ENCODE measurements around the gene CA9.

CA9 gene

DNA sequence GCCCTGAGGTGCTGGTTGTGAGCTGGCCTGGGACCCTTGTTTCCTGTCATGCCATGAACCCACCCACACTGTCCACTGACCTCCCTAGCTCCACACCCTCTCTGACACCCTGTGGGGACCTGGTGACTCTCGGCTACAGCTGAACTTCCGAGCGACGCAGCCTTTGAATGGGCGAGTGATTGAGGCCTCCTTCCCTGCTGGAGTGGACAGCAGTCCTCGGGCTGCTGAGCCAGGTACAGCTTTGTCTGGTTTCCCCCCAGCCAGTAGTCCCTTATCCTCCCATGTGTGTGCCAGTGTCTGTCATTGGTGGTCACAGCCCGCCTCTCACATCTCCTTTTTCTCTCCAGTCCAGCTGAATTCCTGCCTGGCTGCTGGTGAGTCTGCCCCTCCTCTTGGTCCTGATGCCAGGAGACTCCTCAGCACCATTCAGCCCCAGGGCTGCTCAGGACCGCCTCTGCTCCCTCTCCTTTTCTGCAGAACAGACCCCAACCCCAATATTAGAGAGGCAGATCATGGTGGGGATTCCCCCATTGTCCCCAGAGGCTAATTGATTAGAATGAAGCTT, 6.1 kb downstream of the CA9 start:
- no peak for DNase-seq

DNA sequence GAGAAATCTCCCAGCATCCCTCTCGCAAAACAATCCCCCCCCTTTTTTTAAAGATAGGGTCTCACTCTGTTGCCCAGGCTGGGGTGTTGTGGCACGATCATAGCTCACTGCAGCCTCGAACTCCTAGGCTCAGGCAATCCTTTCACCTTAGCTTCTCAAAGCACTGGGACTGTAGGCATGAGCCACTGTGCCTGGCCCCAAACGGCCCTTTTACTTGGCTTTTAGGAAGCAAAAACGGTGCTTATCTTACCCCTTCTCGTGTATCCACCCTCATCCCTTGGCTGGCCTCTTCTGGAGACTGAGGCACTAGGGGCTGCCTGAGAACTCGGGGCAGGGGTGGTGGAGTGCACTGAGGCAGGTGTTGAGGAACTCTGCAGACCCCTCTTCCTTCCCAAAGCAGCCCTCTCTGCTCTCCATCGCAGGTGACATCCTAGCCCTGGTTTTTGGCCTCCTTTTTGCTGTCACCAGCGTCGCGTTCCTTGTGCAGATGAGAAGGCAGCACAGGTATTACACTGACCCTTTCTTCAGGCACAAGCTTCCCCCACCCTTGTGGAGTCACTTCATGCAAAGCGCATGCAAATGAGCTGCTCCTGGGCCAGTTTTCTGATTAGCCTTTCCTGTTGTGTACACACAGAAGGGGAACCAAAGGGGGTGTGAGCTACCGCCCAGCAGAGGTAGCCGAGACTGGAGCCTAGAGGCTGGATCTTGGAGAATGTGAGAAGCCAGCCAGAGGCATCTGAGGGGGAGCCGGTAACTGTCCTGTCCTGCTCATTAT, 6.8 kb downstream of the CA9 start:
- no peak for DNase-seq

DNA sequence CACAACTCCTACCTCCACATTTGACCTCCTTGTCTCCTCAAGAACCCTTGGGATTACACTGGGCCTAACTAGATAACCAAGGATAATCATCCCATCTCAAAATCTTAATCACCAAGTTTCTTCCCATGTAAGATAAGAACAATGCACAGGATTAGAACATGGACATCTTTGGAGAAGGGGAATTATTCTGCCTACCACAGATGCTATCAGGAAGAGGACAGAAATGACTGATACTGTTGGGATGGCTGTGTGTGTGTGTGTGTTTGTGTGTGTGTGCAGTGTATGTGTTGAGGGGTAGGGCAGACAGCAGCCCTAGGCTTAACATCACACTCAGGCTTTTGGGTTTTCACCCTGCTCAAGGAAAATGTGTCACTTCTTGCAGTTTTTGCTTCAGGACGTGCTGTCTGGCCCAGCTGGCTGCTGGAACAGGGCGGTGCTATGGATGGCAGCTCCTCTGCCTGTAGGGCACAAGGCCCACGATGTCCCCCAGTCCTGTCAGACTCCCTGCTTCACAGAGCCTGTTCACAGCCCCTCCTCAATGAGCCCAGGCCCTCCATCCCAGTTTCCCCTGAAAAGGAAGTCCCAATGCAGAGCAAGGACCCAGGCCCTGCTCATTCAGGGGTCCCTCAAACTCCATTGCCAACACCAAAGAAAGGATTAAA, 7.7 kb downstream of the CA9 start:
- no peak for DNase-seq

DNA sequence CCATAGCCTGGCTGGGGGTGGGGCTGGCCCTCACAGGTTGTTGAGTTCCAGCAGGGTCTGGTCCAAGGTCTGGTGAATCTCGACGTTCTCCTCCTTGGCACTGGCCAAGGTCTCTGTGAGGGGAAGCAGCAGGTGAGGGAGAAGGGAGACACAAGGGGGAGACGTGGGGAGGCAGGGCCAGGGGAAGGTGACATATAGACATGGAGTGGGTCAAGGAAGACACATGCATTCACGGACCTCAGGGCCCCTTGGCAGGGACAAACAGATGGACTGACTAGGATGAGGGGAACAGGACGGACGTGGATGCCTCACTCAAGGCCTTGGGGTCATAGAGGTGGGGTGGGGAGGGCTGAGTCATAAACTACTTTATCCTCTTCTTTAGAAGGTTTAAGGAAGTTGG, 8.3 kb downstream of the CA9 start:
- DNase-seq: peak; percentile 52

DNA sequence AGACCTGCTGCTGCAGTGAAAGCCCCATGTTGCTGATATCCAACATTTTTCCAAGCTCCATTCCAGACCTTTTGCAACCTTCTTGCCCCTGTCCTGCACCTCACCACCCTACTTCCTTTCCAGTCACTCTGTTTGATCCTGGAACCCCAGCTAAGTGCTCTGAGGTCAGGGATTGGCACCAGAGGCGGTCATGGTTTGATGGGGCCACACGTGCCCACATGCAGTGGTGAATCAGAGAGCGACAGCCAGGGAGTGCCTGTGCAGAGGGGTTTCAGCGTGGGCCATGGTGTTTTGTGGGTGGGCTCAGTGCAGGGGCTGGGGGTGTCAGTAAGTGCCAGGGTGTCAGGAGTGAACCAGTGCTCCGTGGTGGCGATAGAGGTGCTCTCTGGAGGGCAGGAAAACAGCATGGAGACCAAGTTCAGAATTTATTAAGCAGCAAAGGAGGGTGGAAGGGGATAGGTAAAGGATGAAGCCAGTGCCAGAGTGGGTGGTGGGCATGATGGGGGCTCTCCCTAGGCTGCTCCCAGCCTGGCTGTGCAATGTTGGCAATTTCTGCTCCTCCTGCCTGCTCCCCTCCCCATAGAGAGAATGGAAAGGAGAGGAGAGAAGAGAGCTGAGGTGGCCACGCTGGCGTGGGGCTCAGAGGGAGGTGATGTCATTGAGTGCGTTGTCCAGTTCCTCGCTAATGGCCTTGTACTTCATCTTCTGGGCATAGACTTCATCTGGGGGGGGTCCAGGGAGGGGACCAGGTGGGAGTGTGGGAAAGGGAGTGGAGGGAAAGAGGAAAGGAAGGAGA, 9.0 kb downstream of the CA9 start:
- no peak for DNase-seq

DNA sequence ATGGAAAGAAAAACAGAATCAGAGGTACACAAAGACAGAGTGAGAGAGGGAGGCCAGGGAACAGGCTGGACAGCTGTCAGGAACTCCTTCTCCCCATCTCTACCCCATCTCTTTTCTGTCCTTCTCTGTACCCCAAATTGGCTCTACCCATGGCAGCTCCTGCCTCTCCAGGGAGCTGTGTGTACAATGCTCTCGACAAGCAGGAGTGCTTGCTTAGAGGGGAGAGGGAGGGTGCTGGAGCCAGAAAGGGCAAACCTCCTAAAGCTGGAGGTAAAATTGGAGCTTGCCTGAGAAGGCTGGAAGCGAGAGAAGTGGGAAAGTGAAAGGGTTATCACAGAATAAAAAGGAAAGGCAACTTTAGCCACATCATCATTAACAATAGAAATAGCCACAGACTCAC, 9.6 kb downstream of the CA9 start:
- no peak for DNase-seq

DNA sequence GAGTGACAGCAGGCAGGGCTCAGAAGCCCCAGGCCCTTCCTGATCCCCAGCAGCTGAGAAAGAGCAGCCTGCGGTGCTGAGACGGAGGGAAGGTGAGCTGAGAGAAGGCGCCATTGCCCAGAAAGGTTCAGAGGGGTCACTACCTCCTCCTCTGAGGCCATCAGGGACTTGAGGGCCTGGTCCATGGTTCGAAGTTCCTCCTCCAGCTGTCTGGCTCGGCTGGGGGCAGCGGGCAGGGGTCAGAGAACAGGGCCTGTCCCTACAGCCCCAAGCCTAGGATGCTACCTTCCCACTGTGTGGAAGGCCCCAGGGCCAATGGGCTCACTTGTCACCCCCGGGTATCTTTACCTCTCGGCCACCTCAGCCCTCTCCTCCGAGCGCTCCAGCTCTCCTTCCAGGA, 11.2 kb downstream of the CA9 start:
- no peak for DNase-seq

DNA sequence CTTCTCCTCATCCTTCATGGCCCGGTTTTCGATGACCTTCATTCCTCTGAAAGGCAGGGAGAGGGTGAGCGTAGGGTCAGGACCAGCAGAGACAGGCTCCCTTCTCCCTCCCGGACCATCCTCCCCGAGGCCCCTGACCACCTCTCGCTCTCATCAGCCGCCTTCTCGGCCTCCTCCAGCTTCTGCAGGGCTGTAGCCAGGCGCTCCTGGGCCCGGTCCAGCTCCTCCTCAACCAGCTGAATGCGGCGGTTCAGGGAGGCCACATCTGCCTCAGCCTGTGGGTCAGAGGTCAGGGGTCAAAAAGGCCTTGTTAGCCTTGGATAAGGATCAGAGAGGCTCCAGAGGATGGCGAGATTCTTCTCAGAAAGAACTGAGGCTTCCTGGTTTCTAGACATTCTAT, 11.8 kb downstream of the CA9 start:
- DNase-seq: no peak

DNA sequence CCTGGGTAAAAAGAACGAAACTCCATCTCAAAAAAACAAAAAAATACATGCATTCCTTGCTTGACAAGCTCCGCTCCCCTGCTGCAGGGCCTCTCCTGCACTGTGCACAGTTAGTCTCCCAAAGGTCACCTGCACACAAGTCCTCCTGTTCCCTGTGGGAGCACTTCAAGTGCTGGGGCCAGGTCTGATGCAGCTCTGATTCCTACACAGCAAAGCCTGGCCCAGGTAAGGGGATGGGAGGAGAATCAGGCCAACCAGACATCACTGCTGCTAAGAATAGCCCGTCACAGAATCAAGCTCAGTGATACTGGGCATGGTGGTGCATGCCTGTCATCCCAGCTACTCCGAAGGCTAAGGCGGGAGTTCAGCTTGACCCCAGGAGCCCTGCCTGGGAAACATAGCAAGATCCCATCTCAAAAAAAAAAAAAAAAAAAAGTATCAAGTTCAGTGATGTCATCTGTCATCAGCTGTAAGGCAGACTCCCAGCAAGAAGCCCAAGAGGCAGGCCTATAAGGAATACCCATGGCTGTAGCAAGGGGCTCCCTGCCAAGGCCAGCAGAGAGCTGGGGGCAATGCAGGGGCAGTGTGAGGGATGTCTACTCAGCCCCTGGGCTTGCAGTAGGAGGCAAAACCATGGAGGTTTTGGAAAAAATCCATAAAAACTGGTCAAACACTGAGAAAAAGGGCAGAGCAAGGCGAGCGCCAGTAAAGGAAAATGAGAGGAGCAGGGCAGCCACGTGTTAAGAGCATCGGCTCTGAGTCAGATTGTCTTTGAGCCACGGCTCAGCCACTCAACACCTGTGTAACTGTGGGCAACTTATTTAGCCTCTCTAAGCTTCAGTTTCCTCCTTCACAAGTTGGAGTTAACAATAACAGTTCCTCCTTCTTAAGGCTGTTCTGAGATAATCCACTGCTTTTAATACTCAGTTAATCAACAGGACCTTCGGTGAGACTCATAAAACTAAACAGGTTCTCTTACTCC, 12.8 kb downstream of the CA9 start:
- DNase-seq: no peak

DNA sequence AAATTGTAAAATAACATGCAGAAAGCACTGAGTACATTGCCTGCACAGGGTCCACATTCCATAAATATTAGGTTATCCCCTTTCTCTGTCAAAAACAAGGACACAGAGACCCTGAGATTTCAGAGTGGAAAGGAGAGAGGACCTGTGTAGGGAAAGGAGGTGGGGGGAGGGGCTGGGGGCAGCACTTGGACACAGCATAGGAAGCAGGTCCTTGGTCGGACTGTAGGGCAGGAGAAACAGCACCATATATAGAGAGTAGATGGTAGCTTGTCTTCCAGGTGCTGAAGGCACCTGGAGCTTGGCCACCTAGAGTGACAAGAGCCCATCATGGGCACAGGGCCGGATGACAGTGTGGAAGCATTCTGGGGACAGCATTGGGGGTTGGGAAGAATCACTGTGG, 13.6 kb downstream of the CA9 start:
- no peak for DNase-seq

DNA sequence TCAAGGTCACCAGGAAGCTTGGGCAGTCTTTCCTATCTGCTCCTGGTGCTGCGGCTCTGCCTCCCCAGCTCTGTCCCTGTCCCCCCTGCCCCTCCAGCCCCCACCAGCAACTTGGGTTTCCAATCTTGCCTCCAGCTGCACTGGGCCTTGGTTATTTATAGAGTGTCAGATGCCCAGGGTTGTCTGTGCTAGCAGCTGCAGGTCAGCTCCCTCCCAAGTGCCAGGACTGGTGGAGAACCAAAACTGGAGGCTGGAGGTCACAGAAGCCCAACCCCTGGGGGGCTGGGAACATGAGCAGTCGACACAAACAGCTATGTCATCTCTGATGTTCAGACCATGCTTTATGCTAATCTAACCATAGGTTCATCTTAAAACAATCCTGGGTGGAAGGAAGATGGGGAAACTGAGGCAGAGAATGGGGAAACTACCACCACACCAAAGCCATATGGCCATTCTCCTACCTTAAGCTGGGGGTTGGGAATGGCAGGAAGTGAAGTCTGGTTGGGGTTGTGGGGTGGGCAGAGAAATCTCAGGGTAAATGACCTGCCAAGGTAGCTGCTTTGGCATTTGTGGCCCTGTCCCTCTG, 14.3 kb downstream of the CA9 start:
- DNase-seq: no peak

DNA sequence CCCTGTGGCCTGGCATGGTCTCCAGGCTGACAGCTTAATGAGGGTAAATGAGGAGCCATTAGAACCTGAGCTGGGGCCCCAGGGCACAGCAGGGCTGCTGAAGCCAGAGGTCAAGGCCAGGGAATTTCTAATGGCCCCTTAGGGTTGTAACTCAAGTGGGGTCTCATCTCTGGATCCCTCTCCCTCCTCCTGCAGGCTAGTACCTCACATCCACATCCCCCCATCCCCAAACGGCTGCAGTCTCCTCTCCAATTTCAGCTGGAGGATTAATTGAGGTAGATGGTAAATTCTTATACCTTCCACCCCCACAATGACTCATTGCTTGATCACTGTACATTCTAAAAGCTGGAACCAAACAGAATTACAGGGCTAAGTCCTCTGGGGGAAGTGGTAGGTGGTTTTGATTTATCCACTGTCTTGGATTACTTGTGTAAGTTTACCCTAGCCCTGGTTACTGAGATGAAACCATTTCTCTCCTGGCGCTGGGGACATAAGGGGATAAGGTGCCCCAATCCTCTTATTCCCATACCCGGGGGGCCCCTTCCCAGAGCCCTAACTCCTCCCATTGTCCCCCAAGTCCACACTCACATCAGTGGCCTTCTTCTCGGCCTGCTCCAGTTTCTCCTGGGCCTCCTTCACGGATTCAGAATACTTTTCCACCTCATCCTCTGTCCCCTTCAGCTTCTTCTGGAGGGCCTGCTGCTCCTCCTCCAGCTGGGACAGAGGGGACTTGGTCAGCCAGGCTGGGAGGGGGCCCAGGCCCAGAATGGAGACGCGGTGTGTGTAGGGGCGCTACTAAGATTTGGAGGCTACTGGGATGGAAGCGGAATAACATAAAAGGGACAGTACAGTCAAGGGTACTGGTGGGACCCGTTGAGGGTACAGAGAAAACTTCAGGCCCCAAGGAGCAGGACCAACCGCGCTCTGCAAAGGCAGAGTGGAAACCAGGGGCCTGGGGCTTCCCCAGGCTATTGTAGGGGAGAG, 15.1 kb downstream of the CA9 start:
- DNase-seq: peak; percentile 82

DNA sequence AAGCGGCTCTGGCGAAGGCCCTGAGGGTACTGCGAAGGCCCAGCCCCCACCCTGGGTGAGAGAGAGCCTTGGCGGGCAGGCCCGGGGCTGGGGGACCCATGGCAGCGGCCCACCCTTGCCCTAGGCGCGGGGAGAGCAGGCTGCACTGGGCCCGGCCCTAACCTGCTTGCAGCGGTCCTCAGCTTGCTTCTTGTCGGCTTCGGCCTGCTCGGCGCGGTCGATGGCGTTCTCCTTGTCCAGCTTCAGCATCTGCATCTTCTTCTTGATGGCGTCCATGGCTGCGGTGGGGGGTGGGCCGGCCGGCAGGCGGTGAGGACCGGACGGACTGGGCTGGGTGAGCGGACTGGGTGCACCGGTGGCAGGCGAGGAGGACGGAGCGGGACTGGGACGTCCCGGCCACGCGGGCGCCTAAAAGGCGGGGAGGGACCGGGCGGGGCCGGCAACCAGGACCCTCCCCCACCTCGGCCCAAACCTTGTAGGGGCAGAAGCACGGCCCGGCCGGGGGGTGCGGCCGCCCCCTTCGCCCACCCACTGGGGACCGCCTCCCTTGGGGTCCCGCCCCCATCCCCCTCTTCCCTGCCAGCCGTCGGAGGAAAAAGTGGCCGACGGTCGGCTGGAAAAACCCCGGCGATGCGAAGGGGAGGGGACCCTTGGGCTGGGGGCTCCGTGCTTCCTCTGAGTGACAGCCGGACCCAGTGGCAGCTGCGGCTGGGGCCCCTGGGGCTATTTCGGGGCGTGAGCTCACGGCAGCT, 16.0 kb downstream of the CA9 start, which contains the start of gene TPM2:
TSS of gene TPM2 (minus strand) at position 384 of the 752 bp plus-strand sequence. CDS start at position 276, 108 bp downstream.
- DNase-seq: peak; percentile 91

DNA sequence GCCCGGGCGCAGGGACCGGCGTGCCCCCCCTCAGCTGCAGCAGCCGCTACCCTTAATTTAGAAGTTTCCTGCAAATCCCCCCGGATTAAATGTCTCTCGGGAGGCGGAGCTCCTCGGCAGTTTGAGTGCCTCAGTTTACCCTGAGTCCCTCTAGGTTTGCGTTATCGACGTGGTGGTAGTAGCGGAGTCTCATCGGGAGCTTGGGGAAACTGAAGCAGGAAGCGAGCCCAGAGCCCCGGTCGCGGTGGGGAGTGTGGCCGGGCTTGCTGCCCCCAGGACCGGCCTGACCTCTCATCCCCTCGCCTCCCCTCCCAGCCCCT, 16.5 kb downstream of the CA9 start:
- no peak for DNase-seq

DNA sequence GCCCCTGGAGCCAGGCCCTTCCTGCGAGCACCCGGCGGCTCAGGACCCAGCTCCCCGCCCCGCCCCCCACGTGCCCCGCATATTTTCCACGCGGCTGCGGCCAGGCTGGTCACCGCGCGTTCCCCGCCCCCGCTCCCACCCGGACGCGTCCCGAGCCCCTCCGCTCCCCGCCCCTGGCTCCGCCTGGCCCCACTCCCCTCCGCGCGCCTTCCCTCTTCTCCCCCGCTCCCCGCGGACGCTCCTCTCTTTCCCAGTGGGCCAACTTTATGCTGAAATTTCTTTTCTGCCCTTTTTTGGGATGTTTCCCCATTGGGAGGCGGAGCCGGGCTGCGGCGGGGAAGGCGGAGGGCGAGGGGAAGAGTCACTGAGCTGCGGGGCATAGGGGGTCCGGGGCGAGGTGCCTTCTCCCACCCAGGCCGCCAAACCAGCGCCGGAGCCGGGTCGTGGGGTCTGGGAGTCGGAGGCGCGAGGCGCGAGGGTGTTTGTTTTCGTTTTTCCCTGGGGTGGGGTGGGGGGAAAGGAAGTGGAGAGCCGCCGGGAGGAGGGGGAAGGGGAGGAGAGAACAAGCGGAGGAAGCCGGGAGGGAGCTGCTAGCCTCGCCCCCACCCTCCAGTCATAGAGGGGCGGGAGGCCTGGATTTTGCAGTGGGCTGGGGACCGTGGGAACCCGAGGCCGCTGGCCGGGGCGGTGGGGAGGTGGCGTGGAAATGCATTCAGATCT, 17.0 kb downstream of the CA9 start:
- DNase-seq: peak; percentile 80

DNA sequence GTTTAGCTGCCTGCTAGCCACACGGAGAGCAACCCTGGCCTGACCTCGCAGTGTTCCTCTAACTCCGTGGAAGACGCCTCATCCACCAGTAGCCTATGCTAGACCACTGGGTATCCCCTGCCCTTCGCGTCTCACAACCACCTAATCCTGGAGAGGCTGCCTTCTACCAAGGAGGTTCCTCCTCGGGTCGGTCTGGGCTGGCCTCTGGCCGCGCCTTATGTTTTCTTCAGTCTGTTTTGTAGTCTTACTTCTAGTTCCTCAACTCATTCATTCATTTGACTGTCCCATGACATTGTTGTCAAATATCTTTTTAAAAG, 17.6 kb downstream of the CA9 start:
- no peak for DNase-seq

DNA sequence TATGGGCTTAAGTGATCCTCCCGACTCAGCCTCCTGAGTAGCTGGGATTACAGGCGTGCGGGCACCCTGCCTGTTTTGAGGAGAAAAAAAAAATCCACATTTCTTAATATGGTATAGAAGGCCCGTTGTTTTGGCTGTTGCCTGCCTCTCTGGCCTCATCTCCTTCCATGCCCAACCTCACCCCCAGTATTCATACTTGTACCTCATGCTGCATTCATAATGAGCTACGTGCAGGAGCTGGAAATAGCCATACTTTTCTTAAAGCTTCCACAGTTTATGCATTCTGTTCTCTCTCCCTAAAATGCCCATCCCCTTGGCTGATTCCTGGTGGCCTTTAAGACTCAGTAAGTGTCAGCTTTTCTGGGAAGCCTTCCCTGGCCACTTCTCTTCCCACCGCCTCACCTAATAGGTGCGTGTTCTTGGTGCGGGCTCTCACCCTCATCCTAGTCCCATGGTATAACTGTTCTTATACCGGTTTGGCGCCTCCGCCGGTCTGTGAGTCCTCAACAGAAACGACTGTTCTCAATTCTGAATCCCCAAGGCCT, 18.1 kb downstream of the CA9 start:
- DNase-seq: no peak

DNA sequence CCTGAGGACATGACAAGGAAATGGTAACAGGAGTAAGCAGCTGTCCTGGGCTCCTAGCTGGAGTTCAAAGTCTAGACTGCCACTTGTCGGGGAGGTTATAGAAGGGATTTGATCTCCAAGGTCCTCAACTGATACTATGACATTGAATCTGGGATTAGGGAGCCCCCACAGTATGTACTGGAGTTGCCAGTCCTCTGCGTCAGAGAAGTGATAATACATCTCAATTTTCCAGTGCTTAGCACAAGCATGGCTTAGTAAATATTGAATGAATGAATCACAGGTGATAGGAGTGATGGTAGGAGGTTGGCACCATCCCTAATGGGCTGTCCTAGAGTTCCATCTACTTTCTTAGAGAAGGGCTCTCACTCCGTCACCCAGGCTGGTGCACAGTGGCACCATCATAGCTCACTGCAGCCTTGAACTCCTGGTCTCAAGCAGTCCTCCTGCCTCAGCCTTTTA, 22.2 kb downstream of the CA9 start:
- no peak for DNase-seq

All from HCEC 1CT (cell line).